Gastroesophageal sphincter (tissue), 3 donors: ENCODE measurements around the gene KLHL26.

Source experiments
- CTCF ChIP-seq, 4 experiments: fragments of 200-600 bp in 2 of 4; fragments of 450-650 bp in 2 of 4; sonication (generic) in 1 of 4; IDR thresholded peaks; one replicate each; pipeline ENCODE4 v1.5.1; 2017 to 2019; ENCODE audit warnings: antibody characterized with exemption in 4 of 4, mild to moderate bottlenecking in 2 of 4, moderate library complexity in 2 of 4
- POLR2A ChIP-seq, 2 donors: fragments of 450-650 bp; IDR thresholded peaks; one replicate each; pipeline ENCODE4 v1.6.1; 2017; ENCODE audit warnings: antibody characterized with exemption in 2 of 2, mild to moderate bottlenecking in 2 of 2, moderate library complexity in 1 of 2

GRCh38 chr19:18618236-18618635, 18.6 kb upstream of the KLHL26 start:
- TF ChIP-seq CTCF (IDR thresholded peaks at IDR 0.05) (no peak), POLR2A (IDR thresholded peaks at IDR 0.05) (no peak)
